Measurements from ENCODE around the gene TPTE2. TPM values are rescaled to one million over a fixed set of nuclear protein-coding genes. Genes with fewer than 3 reads are reported as not detected.
A peak's percentile ranks its signal among the peaks of the same experiment; 100 is the strongest.

The TPTE2 gene
- total and polyA plus RNA-seq, 10 of the 15 experiments (the other 5 are each of a cell fraction or from before 2014, with no cell fraction given), result 0.31 to 1.9 (median 1.2) TPM

GRCh38 chr13:19601749-19602725 lies 40.7 kb upstream of the TPTE2 start (continued):
- no peak for TF ChIP-seq FOXM1 (IDR thresholded peaks at IDR 0.05; ENCODE audit: low read depth, low read length)
- no peak for TF ChIP-seq ATF3 (IDR thresholded peaks at IDR 0.05; ENCODE audit: borderline replicate concordance, extremely low read depth, low read depth, low read length)
- no peak for TF ChIP-seq SUPT20H (IDR thresholded peaks at IDR 0.05; ENCODE audit: borderline replicate concordance, control insufficient read depth, low read depth, low read length)
- peak; percentile 35; the same call in 1 of the 2 replicates for TF ChIP-seq GABPA (IDR thresholded peaks at IDR 0.05; ENCODE audit: low read depth)
- no peak for TF ChIP-seq ATF7 (IDR thresholded peaks at IDR 0.05; ENCODE audit: low read depth)
- no peak for TF ChIP-seq RFX5 (IDR thresholded peaks at IDR 0.05; ENCODE audit: low read depth, low read length)
- no peak for TF ChIP-seq ZBTB33 (IDR thresholded peaks at IDR 0.05)
- TF ChIP-seq NR2C2 (IDR thresholded peaks at IDR 0.05; ENCODE audit: borderline replicate concordance, control insufficient read depth, insufficient read length, low read depth), result no peak
- TF ChIP-seq RB1 (IDR thresholded peaks at IDR 0.05; ENCODE audit: borderline replicate concordance), result peak; percentile 43; the same call in 1 of the 2 replicates
- TF ChIP-seq RAD51 (IDR thresholded peaks at IDR 0.05), result no peak
- no peak for TF ChIP-seq PRDM15 (CRISPR knock-in tag; IDR thresholded peaks at IDR 0.05)
- no peak for TF ChIP-seq RCOR1 (conservative IDR thresholded peaks at IDR 0.05; ENCODE audit: low read depth, low read length)
- TF ChIP-seq USF1 (IDR thresholded peaks at IDR 0.05; ENCODE audit: borderline replicate concordance, extremely low read length, insufficient read depth, low read depth, low read length), result no peak
- no peak for TF ChIP-seq ELK1 (IDR thresholded peaks at IDR 0.05; ENCODE audit: low read depth, low read length)
